Measurements from ENCODE around the gene ZNF462.
A peak's percentile ranks its signal among the peaks of the same experiment; 100 is the strongest.

Gene ZNF462

DNA sequence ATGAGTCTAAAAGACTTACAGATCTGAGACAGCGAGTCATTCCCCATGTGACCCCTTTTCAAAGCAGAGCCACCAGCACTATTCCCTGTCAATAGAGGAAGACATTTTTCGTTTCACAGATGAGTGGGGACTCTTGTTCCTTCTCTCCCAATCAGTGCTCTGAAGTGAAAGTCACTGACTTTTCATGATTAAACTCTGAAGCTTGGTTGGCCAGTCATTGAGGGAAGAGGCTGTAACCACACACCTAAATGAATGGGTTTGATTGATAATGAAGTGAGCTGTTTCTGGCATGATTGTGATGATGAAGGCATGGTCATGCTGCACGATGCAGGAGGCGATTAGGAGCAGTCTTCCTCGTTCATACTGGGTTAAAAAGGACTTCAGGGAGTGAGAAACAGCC, 171.9 kb downstream of the ZNF462 start:
- peak; percentile 48 for DNase-seq (ENCODE audit: low read depth)
- no peak for TF ChIP-seq CTCF (IDR thresholded peaks at IDR 0.05; ENCODE audit: insufficient read depth, low read depth, low read length, missing control alignments)
- no peak overlapping the region for H3K4me3 ChIP-seq (ENCODE audit: low read depth, low read length)

DNA sequence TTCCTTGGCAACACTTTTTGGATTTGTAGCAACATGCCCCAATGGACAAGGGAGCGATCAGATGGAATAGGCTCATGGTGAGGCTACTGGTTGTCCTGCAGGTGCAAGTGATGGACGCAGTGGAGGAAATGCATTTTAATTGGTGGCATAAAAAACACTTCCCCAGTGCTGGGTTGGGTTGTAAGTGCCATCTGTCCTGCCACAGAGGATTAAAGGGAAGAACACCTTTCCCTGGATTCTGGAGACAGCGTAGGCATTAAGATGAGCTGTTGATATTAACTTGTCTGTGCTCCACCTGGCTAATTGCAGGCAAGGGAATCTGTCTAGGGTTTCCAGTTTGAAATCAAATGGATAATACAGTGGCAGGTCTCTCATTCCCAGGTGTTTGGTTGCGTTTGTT, 173.4 kb downstream of the ZNF462 start:
- TF ChIP-seq CTCF (IDR thresholded peaks at IDR 0.05; ENCODE audit: insufficient read depth, low read depth, low read length, missing control alignments), result no peak
- no peak for DNase-seq (ENCODE audit: low read depth)
- no peak overlapping the region for H3K4me3 ChIP-seq (ENCODE audit: low read depth, low read length)

- TF ChIP-seq CTCF (IDR thresholded peaks at IDR 0.05; ENCODE audit: insufficient read depth, low read depth, low read length, missing control alignments), result no peak
- no peak overlapping the region for H3K4me3 ChIP-seq (ENCODE audit: low read depth, low read length)
- DNase-seq (ENCODE audit: low read depth), result no peak
Observed at GRCh38 chr9:107039542-107039941, 176.6 kb downstream of the ZNF462 start.

DNA sequence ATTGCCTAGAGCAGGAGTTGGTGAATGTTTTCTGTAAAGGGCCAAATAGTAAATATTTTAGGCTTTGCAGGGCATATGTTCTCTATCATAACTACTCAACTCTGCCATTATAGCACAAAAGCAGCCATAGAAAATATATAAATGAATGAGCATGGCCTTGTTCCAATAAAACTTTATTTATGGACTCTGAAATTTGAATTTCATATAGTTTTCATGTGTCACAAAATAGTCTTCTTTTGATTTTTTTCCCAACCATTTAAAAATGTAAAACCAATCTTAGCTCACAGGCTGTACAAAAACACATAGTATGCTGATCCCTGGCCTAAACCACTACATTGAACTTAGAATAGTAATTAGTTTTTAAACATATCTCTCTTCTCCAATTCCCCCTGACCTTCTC, 179.6 kb downstream of the ZNF462 start:
- DNase-seq (ENCODE audit: low read depth), result no peak
- H3K4me3 ChIP-seq (ENCODE audit: low read depth, low read length), result no peak overlapping the region
- no peak for TF ChIP-seq CTCF (IDR thresholded peaks at IDR 0.05; ENCODE audit: insufficient read depth, low read depth, low read length, missing control alignments)

DNA sequence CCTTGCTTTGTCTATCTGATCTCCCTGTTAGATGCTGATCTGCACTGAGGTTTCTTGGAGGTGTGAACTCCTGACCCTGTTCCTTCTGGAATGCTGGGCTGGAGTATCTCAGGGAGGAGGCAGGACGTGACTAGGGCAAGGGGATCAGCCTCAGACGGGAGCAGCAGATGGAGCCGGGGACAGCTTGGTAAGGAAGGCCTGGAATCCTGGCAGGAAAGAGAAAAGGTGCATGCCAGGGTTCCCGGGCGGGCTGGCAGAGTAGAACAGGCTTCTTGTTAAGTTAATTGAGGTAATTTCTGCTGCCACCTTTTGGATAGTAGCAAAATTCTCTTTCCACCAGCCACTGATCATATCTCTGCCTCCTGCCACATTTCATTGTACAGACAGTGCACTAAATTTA, 180.9 kb downstream of the ZNF462 start:
- DNase-seq (ENCODE audit: low read depth), result no peak
- no peak overlapping the region for H3K4me3 ChIP-seq (ENCODE audit: low read depth, low read length)
- TF ChIP-seq CTCF (IDR thresholded peaks at IDR 0.05; ENCODE audit: insufficient read depth, low read depth, low read length, missing control alignments), result no peak

GRCh38 chr9:107044872-107045271, 181.9 kb downstream of the ZNF462 start:
- no peak overlapping the region for H3K4me3 ChIP-seq (ENCODE audit: low read depth, low read length)
- TF ChIP-seq CTCF (IDR thresholded peaks at IDR 0.05; ENCODE audit: insufficient read depth, low read depth, low read length, missing control alignments), result peak; percentile 6
- no peak for DNase-seq (ENCODE audit: low read depth)

GRCh38 chr9:107046692-107047091, 183.7 kb downstream of the ZNF462 start:
- peak; percentile 55 for DNase-seq (ENCODE audit: low read depth)
- no peak for TF ChIP-seq CTCF (IDR thresholded peaks at IDR 0.05; ENCODE audit: insufficient read depth, low read depth, low read length, missing control alignments)
- no peak overlapping the region for H3K4me3 ChIP-seq (ENCODE audit: low read depth, low read length)
